NCI-H1048 (cell line): ENCODE data around the gene USF1.
"Not testable (repeated sequence)": the region's sequence is repeated elsewhere in the genome, so short reads cannot be mapped to it uniquely, and the experiment has no call there.

ENCODE experiments used
- DNase-seq: peaks from one replicate; lab custom pipeline; 2025; lab: John Stamatoyannopoulos, UW

The USF1 gene

GRCh38 chr1:161077426-161077825 lies 31.6 kb upstream of the USF1 start:
- no peak for DNase-seq

GRCh38 chr1:161076410-161076809 lies 30.6 kb upstream of the USF1 start:
- no peak for DNase-seq

- DNase-seq, result no peak
These were observed 29.0 kb upstream of the USF1 start for GRCh38 chr1:161074676-161075368.

- DNase-seq, result no peak
These were observed 27.8 kb upstream of the USF1 start for GRCh38 chr1:161073474-161074121.

GRCh38 chr1:161072751-161073449 lies 27.1 kb upstream of the USF1 start:
- DNase-seq, result no peak

GRCh38 chr1:161071886-161072371 lies 26.2 kb upstream of the USF1 start:
- no peak for DNase-seq

GRCh38 chr1:161070761-161071160 lies 25.0 kb upstream of the USF1 start:
- DNase-seq, result no peak

- DNase-seq, result no peak
These were observed 24.0 kb upstream of the USF1 start, which contains the start of gene ARHGAP30 for GRCh38 chr1:161069731-161070270. ARHGAP30 (minus strand) TSS chr1:161069891; CDS start chr1:161069624, 267 bp downstream.

GRCh38 chr1:161069241-161069640 lies 23.5 kb upstream of the USF1 start:
- no peak for DNase-seq

- no peak for DNase-seq
These were observed 22.8 kb upstream of the USF1 start for GRCh38 chr1:161068306-161069234.

- DNase-seq, result no peak
These were observed 20.9 kb upstream of the USF1 start for GRCh38 chr1:161066694-161067093.

GRCh38 chr1:161065681-161066080 lies 19.9 kb upstream of the USF1 start:
- not testable (repeated sequence) for DNase-seq

GRCh38 chr1:161063936-161064335 lies 18.2 kb upstream of the USF1 start:
- not testable (repeated sequence) for DNase-seq

GRCh38 chr1:161061419-161061818 lies 15.6 kb upstream of the USF1 start:
- no peak for DNase-seq

- no peak for DNase-seq
These were observed 13.5 kb upstream of the USF1 start for GRCh38 chr1:161059293-161059692.

GRCh38 chr1:161054805-161055204 lies 9.0 kb upstream of the USF1 start:
- DNase-seq, result no peak

- DNase-seq, result no peak
These were observed 8.5 kb upstream of the USF1 start for GRCh38 chr1:161054232-161054631.

- DNase-seq, result no peak
These were observed 7.1 kb upstream of the USF1 start for GRCh38 chr1:161052899-161053298.

GRCh38 chr1:161051219-161051618 lies 5.4 kb upstream of the USF1 start:
- no peak for DNase-seq

GRCh38 chr1:161048949-161049722 lies 3.4 kb upstream of the USF1 start:
- no peak for DNase-seq
